Ammon's horn (tissue), 1 donor: ENCODE measurements around the gene SERPINA12.
A peak's percentile ranks its signal among the peaks of the same experiment; 100 is the strongest.
"Not testable (repeated sequence)": the region's sequence is repeated elsewhere in the genome, so short reads cannot be mapped to it uniquely, and the experiment has no call there.

Experiments
- DNase-seq: peaks from one replicate; pipeline ENCODE4 v3.0.0-alpha.2; 2016; ENCODE audit warnings: low spot score

The SERPINA12 gene

GRCh38 chr14:94486883-94487282, 22.4 kb downstream of the SERPINA12 start:
- no peak for DNase-seq

GRCh38 chr14:94485944-94486841, 23.1 kb downstream of the SERPINA12 start:
- peak; percentile 47 for DNase-seq

- no peak for DNase-seq
Measured at GRCh38 chr14:94484481-94484880, 24.8 kb downstream of the SERPINA12 start.

- no peak for DNase-seq
Measured at GRCh38 chr14:94483729-94484275, 25.5 kb downstream of the SERPINA12 start.

GRCh38 chr14:94483071-94483451, 26.2 kb downstream of the SERPINA12 start:
- DNase-seq, result no peak

- DNase-seq, result not testable (repeated sequence)
Measured at GRCh38 chr14:94482132-94483070, 26.9 kb downstream of the SERPINA12 start.

- DNase-seq, result no peak
Measured at GRCh38 chr14:94481468-94482131, 27.7 kb downstream of the SERPINA12 start.

GRCh38 chr14:94480809-94481208, 28.5 kb downstream of the SERPINA12 start:
- no peak for DNase-seq

- no peak for DNase-seq
Measured at GRCh38 chr14:94478420-94478819, 30.8 kb downstream of the SERPINA12 start.

- no peak for DNase-seq
Measured at GRCh38 chr14:94476023-94476422, 33.2 kb downstream of the SERPINA12 start, which contains the start of gene SERPINA9. Gene SERPINA9 (minus strand): TSS chr14:94476197. CDS start chr14:94469840, 6,357 bp downstream.

DNA sequence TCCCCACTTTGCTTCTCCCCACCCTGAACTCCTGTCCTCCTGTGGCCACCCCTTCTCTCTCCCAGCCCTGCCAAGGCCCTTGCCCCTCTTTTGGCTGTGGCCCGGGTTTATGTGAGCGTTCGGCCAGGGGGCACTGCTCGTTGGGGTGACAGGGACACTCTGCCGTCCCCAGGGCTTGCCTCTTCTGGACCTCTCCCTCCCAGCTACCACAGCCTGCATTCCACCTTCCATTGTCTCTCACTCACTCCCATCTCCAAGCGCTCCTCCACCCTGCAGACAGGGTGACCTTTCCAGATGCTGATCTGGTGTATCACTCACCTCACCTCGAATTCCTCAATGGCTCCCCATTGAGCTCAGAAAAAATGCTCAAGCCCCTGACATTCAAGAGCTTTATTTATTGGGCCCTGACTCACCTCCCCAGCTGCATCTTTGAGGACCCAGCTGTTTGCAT, 34.7 kb downstream of the SERPINA12 start:
- DNase-seq, result no peak

GRCh38 chr14:94473666-94474410, 35.4 kb downstream of the SERPINA12 start:
- DNase-seq, result peak; percentile 13

- no peak for DNase-seq
Measured at GRCh38 chr14:94472842-94473241, 36.4 kb downstream of the SERPINA12 start.

DNA sequence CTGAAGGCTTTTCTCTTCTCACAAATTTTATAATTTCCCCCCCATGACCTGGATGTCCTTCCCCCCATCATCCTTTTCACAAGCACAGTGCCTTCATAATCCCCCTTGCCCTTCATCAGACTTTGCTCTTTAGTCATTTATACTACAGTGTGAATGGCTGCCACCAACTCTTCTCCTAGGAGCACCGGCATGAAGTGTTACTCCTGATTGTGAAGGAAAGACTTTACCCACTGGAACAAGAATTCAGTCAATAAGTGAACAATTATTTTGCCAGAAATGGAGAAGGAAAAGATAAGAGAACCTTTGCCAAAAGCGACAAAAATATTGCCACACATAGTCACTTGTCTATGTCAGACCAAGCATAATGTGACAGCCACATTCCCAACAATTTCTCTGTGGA, 38.2 kb downstream of the SERPINA12 start:
- no peak for DNase-seq

GRCh38 chr14:94470311-94470710, 39.0 kb downstream of the SERPINA12 start:
- DNase-seq, result no peak

- DNase-seq, result no peak
Measured at GRCh38 chr14:94469261-94469660, 40.0 kb downstream of the SERPINA12 start.

DNA sequence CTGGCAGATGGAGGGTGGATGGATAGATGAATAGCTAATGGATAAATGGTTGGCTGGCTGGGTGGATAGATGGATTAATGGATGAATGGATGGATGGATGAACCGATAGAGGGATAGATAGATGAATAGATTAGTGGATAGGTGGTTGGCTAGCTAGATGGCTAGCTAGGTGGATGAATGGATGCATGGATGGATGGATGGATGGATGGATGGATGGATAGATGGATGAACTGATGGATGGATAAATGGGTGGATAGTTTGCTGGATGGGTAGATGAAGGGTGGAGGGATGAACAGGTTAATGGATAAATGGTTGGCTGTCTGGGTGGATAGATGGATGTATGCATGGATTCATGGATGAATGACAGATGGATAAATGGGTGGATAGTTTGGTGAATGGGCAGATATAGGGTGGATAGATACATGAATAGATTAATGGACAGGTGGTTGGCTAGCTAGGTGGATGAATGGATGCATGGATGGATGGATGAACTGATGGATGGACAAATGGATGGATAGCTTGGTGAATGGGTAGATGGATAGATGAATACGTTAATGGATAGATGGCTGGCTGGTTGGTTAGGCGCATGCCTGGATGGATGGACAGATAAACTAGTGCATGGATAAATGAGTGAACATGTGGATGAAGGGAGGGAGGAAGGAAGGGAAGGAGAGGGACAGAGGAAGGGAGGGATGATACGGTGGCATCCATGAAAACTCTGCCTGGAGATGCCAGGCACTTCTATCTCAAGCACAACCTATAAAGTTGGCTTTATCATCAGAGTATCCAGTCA, 41.3 kb downstream of the SERPINA12 start:
- no peak for DNase-seq

GRCh38 chr14:94466706-94467370, 42.4 kb downstream of the SERPINA12 start:
- DNase-seq, result no peak

GRCh38 chr14:94465042-94465441, 44.2 kb downstream of the SERPINA12 start:
- DNase-seq, result no peak

DNA sequence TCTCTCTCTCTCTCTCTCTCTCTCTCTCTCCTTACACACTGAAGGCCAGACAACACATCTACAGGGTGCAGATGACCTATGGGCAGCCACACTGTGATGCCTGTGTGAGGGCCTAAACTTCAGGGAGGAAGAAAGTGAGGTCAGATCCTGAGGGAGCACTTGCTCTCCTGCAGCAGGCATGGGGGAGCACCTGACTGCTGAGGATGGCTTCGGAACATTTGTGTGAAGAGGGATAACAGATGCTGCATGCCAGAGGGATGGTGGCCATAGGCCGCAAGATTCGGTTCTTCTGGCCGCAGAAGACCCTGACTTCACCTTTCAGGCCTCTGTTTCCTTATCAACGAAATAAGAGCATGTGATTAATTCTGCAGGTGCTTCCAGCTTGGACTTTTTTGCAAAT, 45.0 kb downstream of the SERPINA12 start:
- DNase-seq, result no peak
